Calu3 (cell line): Measurements from ENCODE around the gene OVCH2. TPM values are rescaled to one million over a fixed set of nuclear protein-coding genes. Genes with fewer than 3 reads are reported as not detected.

Experiments used
- BruUV-seq: library from RNA; stranded (reverse); fragments of 400-500 nt; replicated peaks from 2 replicates; lab custom pipeline; 2021; lab: Mats Ljungman, UMichigan
- CTCF ChIA-PET: fragments of 300-600 bp; sonication (Branson Sonifier 250); formaldehyde crosslinking; loops from one replicate; lab custom pipeline; 2022; ENCODE audit warnings: antibody characterized with exemption; lab: Charles Lee
- DNase-seq: peaks from one replicate; pipeline ENCODE4 v3.0.0; 2022
- H3K27ac Mint-ChIP-seq: one replicate; pipeline ENCODE4 v1.8.0; 2022; ENCODE audit warnings: mixed read lengths; ENCODE audit not compliant: unreplicated experiment
- H3K27me3 Mint-ChIP-seq: one replicate; pipeline ENCODE4 v1.8.0; 2022; ENCODE audit warnings: mixed read lengths; ENCODE audit not compliant: unreplicated experiment
- H3K36me3 Mint-ChIP-seq: one replicate; pipeline ENCODE4 v1.8.0; 2022; ENCODE audit warnings: mild to moderate bottlenecking, moderate library complexity, mixed read lengths; ENCODE audit not compliant: insufficient read depth, unreplicated experiment
- H3K4me1 Mint-ChIP-seq: one replicate; pipeline ENCODE4 v1.8.0; 2022; ENCODE audit warnings: mild to moderate bottlenecking, low read depth, mixed read lengths; ENCODE audit not compliant: unreplicated experiment
- H3K4me3 Mint-ChIP-seq: one replicate; pipeline ENCODE4 v1.8.0; 2022; ENCODE audit warnings: mild to moderate bottlenecking, low read depth, moderate library complexity, mixed read lengths; ENCODE audit not compliant: unreplicated experiment
- H3K9me3 Mint-ChIP-seq: one replicate; pipeline ENCODE4 v1.8.0; 2022; ENCODE audit warnings: low read depth, mixed read lengths; ENCODE audit not compliant: unreplicated experiment
- intact Hi-C: fragments of 100-400 bp; cut with micrococcal nuclease; formaldehyde crosslinking; loops from one replicate; pipeline ENCODE4 v1.10.0; 2022; ENCODE audit not compliant: unreplicated experiment
- total RNA-seq: library from RNA; stranded (reverse); gene quantifications from 2 replicates; pipeline ENCODE4 v1.2.3, GENCODE V29; 2022
- TF ChIP-seq, protein P1 (sequence below): fragments of 200-600 bp; IDR thresholded peaks from one replicate; pipeline ENCODE4 v1.8.0; 2022; ENCODE audit warnings: antibody characterized with exemption; ENCODE audit not compliant: unreplicated experiment

The OVCH2 gene
- total RNA-seq, 1 experiment from 2014 or later: not detected

DNA sequence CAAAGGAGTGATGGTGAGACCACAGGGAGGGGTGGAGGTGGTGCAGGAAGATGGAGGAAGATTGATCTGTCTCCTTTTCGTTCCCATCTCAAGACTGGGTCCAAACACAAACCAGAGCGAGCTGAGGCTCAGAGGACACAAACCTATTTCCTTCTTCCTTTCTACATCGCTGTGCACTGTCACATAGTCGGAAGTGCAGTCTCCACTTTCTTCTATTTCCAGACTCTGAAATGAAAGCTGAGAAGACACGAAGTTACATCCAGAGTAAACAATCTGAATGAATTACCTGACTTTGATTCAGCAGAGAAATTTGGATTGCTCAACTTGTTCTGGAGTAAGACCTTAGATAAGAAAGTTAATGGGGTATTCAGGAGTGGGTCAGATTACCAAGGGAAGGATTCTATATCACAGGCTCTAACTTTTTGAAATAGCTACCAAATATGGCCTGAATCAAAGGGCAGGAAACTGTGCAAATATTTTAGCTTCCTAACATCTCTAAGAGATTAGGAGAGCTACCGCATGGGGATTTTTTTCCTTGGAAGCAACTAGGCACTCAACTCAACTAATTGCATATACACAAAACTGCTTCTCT, 14.4 kb downstream of the OVCH2 start:
- Mint-ChIP-seq H3K4me1 (peaks cover 7% of the 10 kb centered on the region), H3K27me3 (peaks cover 39% of the 10 kb centered on the region), H3K36me3 (no peaks in the 10 kb centered on the region), H3K4me3 (no peak overlapping the region), H3K9me3 (no peaks in the 10 kb centered on the region), H3K27ac (no peak overlapping the region)
- CTCF ChIA-PET: interaction anchor here (1.3 kb wide), 1 partner anchor 178 kb away, joined by 3 read pairs; the partner anchor contains the start of gene PPFIBP2
- intact Hi-C loops: no loop called here
- BruUV-seq: no TSS peak
- DNase-seq: no peak
- TF ChIP-seq, protein P1, sequence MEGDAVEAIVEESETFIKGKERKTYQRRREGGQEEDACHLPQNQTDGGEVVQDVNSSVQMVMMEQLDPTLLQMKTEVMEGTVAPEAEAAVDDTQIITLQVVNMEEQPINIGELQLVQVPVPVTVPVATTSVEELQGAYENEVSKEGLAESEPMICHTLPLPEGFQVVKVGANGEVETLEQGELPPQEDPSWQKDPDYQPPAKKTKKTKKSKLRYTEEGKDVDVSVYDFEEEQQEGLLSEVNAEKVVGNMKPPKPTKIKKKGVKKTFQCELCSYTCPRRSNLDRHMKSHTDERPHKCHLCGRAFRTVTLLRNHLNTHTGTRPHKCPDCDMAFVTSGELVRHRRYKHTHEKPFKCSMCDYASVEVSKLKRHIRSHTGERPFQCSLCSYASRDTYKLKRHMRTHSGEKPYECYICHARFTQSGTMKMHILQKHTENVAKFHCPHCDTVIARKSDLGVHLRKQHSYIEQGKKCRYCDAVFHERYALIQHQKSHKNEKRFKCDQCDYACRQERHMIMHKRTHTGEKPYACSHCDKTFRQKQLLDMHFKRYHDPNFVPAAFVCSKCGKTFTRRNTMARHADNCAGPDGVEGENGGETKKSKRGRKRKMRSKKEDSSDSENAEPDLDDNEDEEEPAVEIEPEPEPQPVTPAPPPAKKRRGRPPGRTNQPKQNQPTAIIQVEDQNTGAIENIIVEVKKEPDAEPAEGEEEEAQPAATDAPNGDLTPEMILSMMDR: no peak

DNA sequence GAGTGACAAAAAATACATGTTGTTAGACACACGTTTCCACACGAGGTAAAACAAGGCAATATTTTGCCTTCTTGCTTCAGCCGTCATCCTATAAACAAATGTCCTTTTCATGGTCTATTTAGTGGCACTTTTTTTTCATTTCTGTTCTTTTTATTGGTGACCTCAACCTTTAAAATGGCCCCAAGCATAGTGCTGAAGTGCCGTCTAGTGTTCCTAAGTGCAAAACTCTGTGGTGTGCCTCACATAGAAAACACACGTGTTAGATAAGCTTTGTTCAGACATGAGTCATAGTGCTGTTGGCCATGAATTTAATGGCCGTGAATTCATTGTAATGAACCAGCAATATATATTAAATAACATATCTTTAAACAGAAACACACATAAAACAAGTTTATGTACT, 15.6 kb downstream of the OVCH2 start:
- intact Hi-C loops: no loop called here
- no peaks in the 10 kb centered on the region for H3K9me3 Mint-ChIP-seq
- H3K27me3 Mint-ChIP-seq: peaks cover 38% of the 10 kb centered on the region
- no peak overlapping the region for H3K27ac Mint-ChIP-seq
- DNase-seq: no peak
- CTCF ChIA-PET: interaction anchor here (0.6 kb wide), 1 partner anchor 253 kb away, joined by 4 read pairs; no protein-coding TSS in a partner anchor
- no peak overlapping the region for H3K4me3 Mint-ChIP-seq
- TF ChIP-seq, protein P1: no peak
- H3K36me3 Mint-ChIP-seq: no peaks in the 10 kb centered on the region
- no TSS peak for BruUV-seq
- H3K4me1 Mint-ChIP-seq: peaks cover 7% of the 10 kb centered on the region

DNA sequence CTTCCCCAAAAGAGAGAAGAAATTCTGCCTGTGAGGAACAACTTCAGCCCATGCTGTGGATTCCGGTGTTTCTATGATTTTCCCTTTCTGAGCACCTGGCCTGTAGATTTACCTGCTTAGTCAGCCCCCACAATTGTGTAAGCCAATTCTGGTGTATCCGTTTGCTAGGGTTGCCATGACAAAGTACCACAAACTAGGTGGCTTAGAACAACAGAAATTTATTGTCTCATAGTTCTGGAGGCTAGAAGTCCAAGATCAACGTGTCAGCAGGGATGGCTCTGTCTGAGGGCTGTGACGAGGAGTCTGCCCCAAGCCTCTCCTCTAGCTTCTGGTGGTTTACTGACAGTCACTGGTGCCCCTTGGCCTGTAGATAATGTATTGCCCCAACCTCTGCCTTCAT, 17.0 kb downstream of the OVCH2 start:
- no peaks in the 10 kb centered on the region for H3K9me3 Mint-ChIP-seq
- no peaks in the 10 kb centered on the region for H3K36me3 Mint-ChIP-seq
- no peak for DNase-seq
- CTCF ChIA-PET: interaction anchor here (1.3 kb wide), 1 partner anchor 336 kb away, joined by 4 read pairs; no protein-coding TSS in a partner anchor
- H3K27ac Mint-ChIP-seq: no peak overlapping the region
- BruUV-seq: no TSS peak
- TF ChIP-seq, protein P1: no peak
- intact Hi-C loops: no loop called here
- H3K4me1 Mint-ChIP-seq: peaks cover 7% of the 10 kb centered on the region
- H3K4me3 Mint-ChIP-seq: no peak overlapping the region
- H3K27me3 Mint-ChIP-seq: peaks cover 34% of the 10 kb centered on the region

DNA sequence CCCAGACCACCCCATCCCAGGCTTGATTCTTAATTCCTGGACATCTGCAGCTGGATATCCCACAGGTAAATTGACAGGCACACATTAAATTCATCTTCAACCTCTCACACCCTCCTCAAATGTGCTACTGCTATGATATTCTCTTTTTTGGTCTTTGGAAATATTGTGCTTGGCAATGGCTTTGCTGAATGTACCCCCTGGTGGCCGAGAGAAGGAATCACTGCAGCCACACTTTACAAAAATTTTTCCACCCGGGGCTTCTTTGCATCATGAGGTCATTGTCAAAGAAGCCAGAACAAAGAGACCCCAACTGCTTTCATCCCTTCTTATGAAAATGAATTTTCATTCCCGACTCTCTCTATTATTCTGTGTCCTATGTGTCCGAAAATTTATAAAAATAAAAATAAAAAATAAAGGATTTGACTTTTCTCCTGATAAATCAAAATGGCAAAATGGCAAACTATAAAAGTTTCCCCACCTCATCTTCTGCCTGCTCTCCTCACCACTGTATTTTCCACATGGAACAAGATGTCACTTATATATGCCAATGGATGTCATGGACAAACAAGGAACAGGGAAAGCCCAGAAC, 17.9 kb downstream of the OVCH2 start:
- Mint-ChIP-seq H3K9me3 (no peaks in the 10 kb centered on the region), H3K36me3 (no peaks in the 10 kb centered on the region), H3K27ac (no peak overlapping the region), H3K4me3 (no peak overlapping the region), H3K4me1 (peaks cover 7% of the 10 kb centered on the region), H3K27me3 (peaks cover 25% of the 10 kb centered on the region)
- CTCF ChIA-PET: no interaction called here
- intact Hi-C loops: loop anchor here (1.0 kb wide), 2 partner anchors 175 to 590 kb away; partner anchors contain the start of gene PPFIBP2
- DNase-seq: peak; percentile 22
- TF ChIP-seq, protein P1: peak; percentile 80
- no TSS peak for BruUV-seq
